Ascending aorta (tissue), 2 donors: ENCODE data around the gene OR8B12. TPM values are rescaled to one million over a fixed set of nuclear protein-coding genes. Genes with fewer than 3 reads are reported as not detected.

Experiments used
- DNase-seq, 2 donors: peaks; one replicate each; pipeline ENCODE4 v3.0.0-alpha.2; 2019; ENCODE audit warnings: low spot score in 2 of 2
- H3K27ac ChIP-seq, 2 donors: fragments of 200-600 bp; sonication (generic); one replicate each; pipeline ENCODE4 v1.5.1; 2016 to 2017; ENCODE audit warnings: mild to moderate bottlenecking in 1 of 2
- H3K27me3 ChIP-seq: fragments of 200-600 bp; sonication (generic); one replicate; pipeline ENCODE4 v1.5.1; 2017
- H3K36me3 ChIP-seq, 2 donors: fragments of 200-600 bp; sonication (generic); one replicate each; pipeline ENCODE4 v1.5.1; 2016
- H3K4me1 ChIP-seq, 2 donors: fragments of 200-600 bp; sonication (generic); one replicate each; pipeline ENCODE4 v1.5.1; 2016 to 2017; ENCODE audit warnings: mild to moderate bottlenecking in 1 of 2
- H3K4me3 ChIP-seq, 2 donors: fragments of 200-600 bp; sonication (generic); one replicate each; pipeline ENCODE4 v1.5.1; 2016 to 2017; ENCODE audit warnings: mild to moderate bottlenecking in 1 of 2
- H3K9me3 ChIP-seq, 2 donors: fragments of 200-600 bp; sonication (generic); one replicate each; pipeline ENCODE4 v1.5.1; 2016
- intact Hi-C: fragments of 100-400 bp; cut with DNase I; formaldehyde crosslinking; loops from one replicate; pipeline ENCODE4 v1.15.1; 2023
- total RNA-seq: library from RNA; depleted of rRNA; stranded (reverse); fragments of >200 nt; gene quantifications from one replicate; pipeline ENCODE4 v1.1.0, GENCODE V29; 2016
- TF ChIP-seq, protein P1 (sequence below), 3 experiments: fragments of 200-600 bp in 2 of 3; fragments of 450-650 bp in 1 of 3; sonication (generic) in 2 of 3; IDR thresholded peaks; one replicate each; pipeline ENCODE4 v1.5.1; 2016 to 2019; ENCODE audit warnings: antibody characterized with exemption in 3 of 3, mild to moderate bottlenecking in 1 of 3, moderate library complexity in 1 of 3

OR8B12 gene
- total RNA-seq, 1 donor from 2014 or later, result not detected

DNA sequence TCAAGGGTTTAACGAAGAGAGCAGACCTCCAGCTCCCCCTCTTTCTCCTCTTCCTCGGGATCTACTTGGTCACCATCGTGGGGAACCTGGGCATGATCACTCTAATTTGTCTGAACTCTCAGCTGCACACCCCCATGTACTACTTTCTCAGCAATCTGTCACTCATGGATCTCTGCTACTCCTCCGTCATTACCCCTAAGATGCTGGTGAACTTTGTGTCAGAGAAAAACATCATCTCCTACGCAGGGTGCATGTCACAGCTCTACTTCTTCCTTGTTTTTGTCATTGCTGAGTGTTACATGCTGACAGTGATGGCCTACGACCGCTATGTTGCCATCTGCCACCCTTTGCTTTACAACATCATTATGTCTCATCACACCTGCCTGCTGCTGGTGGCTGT is 26.7 kb upstream of the OR8B12 start:
- Histone ChIP-seq H3K4me3 (no peak overlapping the region), H3K27ac (no peak overlapping the region), H3K27me3 (no peaks in the 10 kb centered on the region), H3K36me3 (no peaks in the 10 kb centered on the region), H3K9me3 (no peaks in the 10 kb centered on the region), H3K4me1 (no peaks in the 10 kb centered on the region)
- TF ChIP-seq, protein P1, sequence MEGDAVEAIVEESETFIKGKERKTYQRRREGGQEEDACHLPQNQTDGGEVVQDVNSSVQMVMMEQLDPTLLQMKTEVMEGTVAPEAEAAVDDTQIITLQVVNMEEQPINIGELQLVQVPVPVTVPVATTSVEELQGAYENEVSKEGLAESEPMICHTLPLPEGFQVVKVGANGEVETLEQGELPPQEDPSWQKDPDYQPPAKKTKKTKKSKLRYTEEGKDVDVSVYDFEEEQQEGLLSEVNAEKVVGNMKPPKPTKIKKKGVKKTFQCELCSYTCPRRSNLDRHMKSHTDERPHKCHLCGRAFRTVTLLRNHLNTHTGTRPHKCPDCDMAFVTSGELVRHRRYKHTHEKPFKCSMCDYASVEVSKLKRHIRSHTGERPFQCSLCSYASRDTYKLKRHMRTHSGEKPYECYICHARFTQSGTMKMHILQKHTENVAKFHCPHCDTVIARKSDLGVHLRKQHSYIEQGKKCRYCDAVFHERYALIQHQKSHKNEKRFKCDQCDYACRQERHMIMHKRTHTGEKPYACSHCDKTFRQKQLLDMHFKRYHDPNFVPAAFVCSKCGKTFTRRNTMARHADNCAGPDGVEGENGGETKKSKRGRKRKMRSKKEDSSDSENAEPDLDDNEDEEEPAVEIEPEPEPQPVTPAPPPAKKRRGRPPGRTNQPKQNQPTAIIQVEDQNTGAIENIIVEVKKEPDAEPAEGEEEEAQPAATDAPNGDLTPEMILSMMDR (IDR thresholded peaks at IDR 0.05), result no peak
- intact Hi-C loops, result no loop called here
- no peak for DNase-seq

DNA sequence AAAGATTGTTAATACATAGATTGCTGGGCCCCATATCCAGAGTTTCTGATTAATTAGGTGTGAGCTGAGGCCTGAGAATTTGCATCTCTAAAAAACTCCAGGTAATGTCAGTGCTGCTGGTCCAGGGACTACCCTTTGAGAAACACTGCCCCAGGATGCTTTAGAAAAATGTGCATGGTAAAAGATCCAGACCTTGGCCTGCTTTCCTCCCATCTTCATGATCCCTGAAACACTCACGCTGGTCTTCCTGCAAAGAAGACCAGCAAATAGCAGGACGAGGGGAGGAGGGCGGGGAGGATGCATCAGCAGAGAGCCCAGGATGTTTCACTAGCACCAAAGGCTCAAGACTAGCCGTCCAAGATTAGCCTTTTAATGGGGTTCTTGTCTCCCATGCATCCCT is 26.2 kb upstream of the OR8B12 start, which contains the start of gene OR8A1:
TSS of gene OR8A1 (plus strand) at position 301 of the 400 bp plus-strand sequence. CDS start 123 bp downstream, outside the sequence.
- no peaks in the 10 kb centered on the region for H3K4me1 ChIP-seq
- no peaks in the 10 kb centered on the region for H3K9me3 ChIP-seq
- no peak within 1 kb of the TSS for H3K27ac ChIP-seq
- no peak within 1 kb of the TSS for H3K4me3 ChIP-seq
- intact Hi-C loops, result no loop called here
- H3K36me3 ChIP-seq, result no peaks in the 10 kb centered on the region
- TF ChIP-seq, protein P1 (IDR thresholded peaks at IDR 0.05), result no peak
- no peak for DNase-seq
- no peaks in the 10 kb centered on the region for H3K27me3 ChIP-seq

- H3K36me3 ChIP-seq, result no peaks in the 10 kb centered on the region
- H3K9me3 ChIP-seq, result no peaks in the 10 kb centered on the region
- no peaks in the 10 kb centered on the region for H3K4me1 ChIP-seq
- TF ChIP-seq, protein P1 (IDR thresholded peaks at IDR 0.05), result no peak
- H3K27me3 ChIP-seq, result no peaks in the 10 kb centered on the region
- no peak overlapping the region for H3K27ac ChIP-seq
- no peak for DNase-seq
- no peak overlapping the region for H3K4me3 ChIP-seq
- intact Hi-C loops, result no loop called here
Measured at GRCh38 chr11:124556828-124557227, 13.4 kb upstream of the OR8B12 start.

DNA sequence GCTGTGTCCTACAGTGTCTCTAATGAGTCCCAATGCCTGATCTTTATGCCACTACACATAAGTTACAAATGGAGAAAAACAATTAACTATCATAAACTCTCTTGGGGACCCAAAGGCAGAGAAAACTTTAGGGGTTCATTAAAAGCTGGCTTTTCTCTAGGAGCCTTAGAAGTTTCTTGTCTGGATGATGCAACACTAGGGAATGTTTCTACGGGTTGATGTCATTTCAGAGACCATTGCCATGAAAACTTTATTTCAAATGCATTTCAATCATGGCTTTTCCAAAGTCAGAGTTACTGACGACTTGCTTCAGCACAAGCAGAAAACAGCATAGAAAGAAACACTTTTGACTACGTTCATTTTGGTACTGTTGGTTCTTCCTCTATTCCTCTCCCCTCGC is 8.5 kb upstream of the OR8B12 start:
- Histone ChIP-seq H3K4me3 (no peak overlapping the region), H3K36me3 (no peaks in the 10 kb centered on the region), H3K4me1 (no peaks in the 10 kb centered on the region), H3K27ac (no peak overlapping the region), H3K9me3 (no peaks in the 10 kb centered on the region), H3K27me3 (no peaks in the 10 kb centered on the region)
- TF ChIP-seq, protein P1 (IDR thresholded peaks at IDR 0.05), result no peak
- intact Hi-C loops, result no loop called here
- DNase-seq, result no peak

DNA sequence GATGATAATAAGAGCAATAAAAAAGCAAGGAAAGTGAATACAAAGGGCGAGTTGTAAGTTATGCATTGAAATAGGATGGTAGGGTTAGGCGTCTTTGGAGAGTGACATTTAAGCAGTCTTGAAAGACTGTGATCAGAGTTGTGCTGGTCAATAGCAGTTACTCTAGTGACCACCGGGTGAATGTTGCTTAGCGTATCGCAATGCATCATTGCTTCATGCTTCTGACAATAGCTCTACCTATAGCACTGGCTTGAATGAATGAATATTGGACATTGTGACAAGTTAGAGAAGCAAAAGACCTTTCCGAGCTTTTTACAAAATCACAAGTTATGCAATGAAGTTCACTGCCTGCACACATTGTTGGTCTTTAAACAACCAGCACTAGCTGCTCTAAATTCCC is 7.7 kb upstream of the OR8B12 start:
- Histone ChIP-seq H3K27ac (no peak overlapping the region), H3K36me3 (no peaks in the 10 kb centered on the region), H3K9me3 (no peaks in the 10 kb centered on the region), H3K4me3 (no peak overlapping the region), H3K4me1 (no peaks in the 10 kb centered on the region), H3K27me3 (no peaks in the 10 kb centered on the region)
- TF ChIP-seq, protein P1 (IDR thresholded peaks at IDR 0.05), result no peak
- intact Hi-C loops, result no loop called here
- no peak for DNase-seq

DNA sequence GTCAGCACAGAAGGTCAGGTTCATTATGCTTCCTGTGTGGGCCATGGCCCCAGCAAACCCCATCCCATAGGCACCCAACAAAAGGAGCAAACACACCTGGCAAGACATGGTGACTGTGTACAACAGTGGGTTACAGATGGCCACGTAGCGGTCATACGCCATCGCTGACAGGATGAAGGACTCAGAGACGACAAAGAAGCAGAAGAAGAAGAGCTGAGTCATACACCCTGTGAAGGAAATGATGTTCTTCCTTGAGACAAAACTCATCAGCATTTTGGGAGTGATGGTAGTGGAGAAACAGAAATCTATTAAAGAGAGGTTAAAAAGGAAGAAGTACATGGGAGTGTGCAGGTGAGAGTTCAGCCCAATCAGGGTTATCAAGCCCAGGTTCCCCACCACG is 309 bp downstream of the OR8B12 start:
- no peak for DNase-seq
- no peaks in the 10 kb centered on the region for H3K9me3 ChIP-seq
- no peaks in the 10 kb centered on the region for H3K4me1 ChIP-seq
- H3K27me3 ChIP-seq, result no peaks in the 10 kb centered on the region
- H3K36me3 ChIP-seq, result no peaks in the 10 kb centered on the region
- no peak overlapping the region for H3K4me3 ChIP-seq
- no peak overlapping the region for H3K27ac ChIP-seq
- intact Hi-C loops, result no loop called here
- TF ChIP-seq, protein P1 (IDR thresholded peaks at IDR 0.05), result no peak
